H7 (cell line): ENCODE results near the gene C15orf39. TPM values are rescaled to one million over a fixed set of nuclear protein-coding genes. Genes with fewer than 3 reads are reported as not detected.
"Not testable (repeated sequence)": the region's sequence is repeated elsewhere in the genome, so short reads cannot be mapped to it uniquely, and the experiment has no call there.

ENCODE experiments used
- DNase-seq: peaks from one replicate; pipeline ENCODE4 v3.0.0; 2012
- H3K27me3 ChIP-seq: 2 replicates; pipeline ENCODE4 v1.6.0; 2011; ENCODE audit warnings: mild to moderate bottlenecking, low read length; ENCODE audit not compliant: control insufficient read depth, insufficient read depth
- H3K36me3 ChIP-seq: replicated peaks from 2 replicates; pipeline ENCODE4 v1.5.1; 2011; ENCODE audit warnings: low read length; ENCODE audit not compliant: control insufficient read depth, insufficient read depth
- H3K4me3 ChIP-seq: 2 replicates; pipeline ENCODE4 v1.5.1; 2011; ENCODE audit warnings: low read depth, mild to moderate bottlenecking, control low read depth, low read length, moderate library complexity; ENCODE audit not compliant: insufficient read depth
- total RNA-seq: library from RNA; depleted of rRNA; stranded (reverse); fragments of >200 nt; shearing (Covaris generic); gene quantifications from 2 replicates; pipeline ENCODE4 v1.2.3, GENCODE V29; 2014

The C15orf39 gene
- total RNA-seq, 1 experiment from 2014 or later = 37.1 TPM

DNA sequence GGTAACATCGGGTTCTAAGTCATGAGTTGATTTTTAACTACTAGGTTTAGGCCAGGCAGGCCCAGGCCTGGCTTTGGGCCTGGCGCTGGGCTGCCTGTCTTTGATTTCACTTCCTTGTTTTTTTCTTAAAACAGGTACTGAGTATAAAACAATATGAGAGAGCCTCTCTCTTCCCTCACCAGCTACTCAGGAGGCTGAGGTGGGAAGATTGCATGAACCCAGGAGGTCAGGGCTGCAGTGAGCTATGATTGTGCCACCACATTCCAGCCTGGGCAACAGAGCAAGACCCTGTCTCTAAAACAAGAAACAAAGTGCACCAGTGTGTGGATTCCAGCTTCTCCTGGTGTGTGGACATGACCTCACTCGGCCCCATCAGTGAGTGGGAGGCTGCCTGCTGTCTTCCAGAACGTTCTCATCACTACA lies 17.8 kb downstream of the C15orf39 start:
- DNase-seq, H3K27me3 ChIP-seq, H3K4me3 ChIP-seq, H3K36me3 ChIP-seq: not testable (repeated sequence)

- no peak overlapping the region for H3K4me3 ChIP-seq
- no peaks in the 10 kb centered on the region; the same call in 1 of the 2 replicates for H3K27me3 ChIP-seq
- no peak for DNase-seq
- no peaks in the 10 kb centered on the region for H3K36me3 ChIP-seq
Measured at GRCh38 chr15:75223688-75224087, 22.0 kb downstream of the C15orf39 start.

GRCh38 chr15:75224281-75224680 lies 22.6 kb downstream of the C15orf39 start:
- H3K27me3 ChIP-seq = no peaks in the 10 kb centered on the region; the same call in 1 of the 2 replicates
- H3K36me3 ChIP-seq = no peaks in the 10 kb centered on the region
- no peak overlapping the region for H3K4me3 ChIP-seq
- peak; percentile 48 for DNase-seq

DNA sequence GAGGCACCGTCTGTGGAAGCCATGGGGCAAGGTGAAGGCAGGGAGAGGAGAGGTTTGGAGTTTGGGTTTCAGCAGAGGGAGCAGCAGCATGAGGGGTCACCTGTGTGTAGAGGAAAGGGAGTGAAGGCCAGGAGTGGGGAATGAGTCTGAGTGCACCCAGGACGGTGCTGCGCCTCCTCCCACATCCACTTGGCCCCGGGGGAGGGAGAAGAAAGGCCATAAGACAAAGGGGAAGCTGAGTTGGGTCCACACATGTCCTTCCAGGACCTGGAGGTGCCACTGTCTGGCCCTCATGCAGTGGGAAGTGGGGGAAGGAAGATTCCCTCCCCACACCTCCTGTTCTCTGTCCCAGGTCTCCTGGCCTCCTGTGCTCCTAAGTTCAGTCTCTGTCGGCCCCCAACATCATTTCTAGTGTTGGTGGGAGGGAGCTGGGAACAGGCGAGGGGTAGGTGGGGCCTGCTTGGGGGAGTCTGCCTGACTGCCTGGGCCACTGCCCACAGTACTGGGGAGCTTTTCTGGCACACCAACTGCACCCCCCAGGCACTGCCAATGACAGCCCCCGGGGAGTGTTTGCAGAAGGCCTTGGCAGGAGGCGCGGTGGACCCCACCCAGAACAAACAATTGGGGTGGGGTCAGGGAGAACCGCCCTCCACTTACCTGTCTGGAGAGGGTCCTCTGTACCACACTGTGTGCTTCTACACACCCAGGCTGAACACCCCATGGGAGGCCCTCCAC lies 23.6 kb downstream of the C15orf39 start:
- not testable (repeated sequence) for H3K27me3 ChIP-seq, H3K4me3 ChIP-seq, H3K36me3 ChIP-seq
- peak; percentile 29 for DNase-seq

GRCh38 chr15:75225951-75226732 lies 24.5 kb downstream of the C15orf39 start:
- DNase-seq = peak; percentile 31
- Histone ChIP-seq H3K4me3 (no peak overlapping the region), H3K27me3 (no peaks in the 10 kb centered on the region; the same call in 1 of the 2 replicates)

DNA sequence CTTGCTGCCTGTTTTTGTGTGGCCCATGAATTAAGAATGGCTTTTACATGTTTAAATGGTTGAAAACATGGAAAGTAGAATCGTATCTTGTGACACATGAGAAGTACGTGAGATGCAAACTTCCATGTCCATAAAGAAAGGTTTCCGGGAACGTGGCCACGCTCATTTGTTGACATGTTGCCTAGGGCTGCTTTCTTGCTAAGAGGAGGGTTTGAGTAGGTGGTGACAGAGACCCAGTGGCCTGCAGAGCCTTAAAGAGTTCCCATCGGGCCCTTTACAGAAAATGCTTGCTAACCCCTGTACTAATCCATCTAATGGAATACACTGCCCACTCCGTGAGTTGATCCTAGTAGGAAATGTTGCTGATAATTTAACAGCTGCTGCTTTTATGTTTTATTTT lies 25.4 kb downstream of the C15orf39 start:
- H3K27me3 ChIP-seq, H3K4me3 ChIP-seq, H3K36me3 ChIP-seq: not testable (repeated sequence)
- peak; percentile 16 for DNase-seq

More at GRCh38 chr15:75225951-75226732, 24.5 kb downstream of the C15orf39 start:
- no peaks in the 10 kb centered on the region for H3K36me3 ChIP-seq

- no peaks in the 10 kb centered on the region for H3K36me3 ChIP-seq
- no peak overlapping the region for H3K4me3 ChIP-seq
- DNase-seq = peak; percentile 56
- H3K27me3 ChIP-seq = no peaks in the 10 kb centered on the region; the same call in 1 of the 2 replicates
Measured at GRCh38 chr15:75227663-75228280, 26.1 kb downstream of the C15orf39 start.

DNA sequence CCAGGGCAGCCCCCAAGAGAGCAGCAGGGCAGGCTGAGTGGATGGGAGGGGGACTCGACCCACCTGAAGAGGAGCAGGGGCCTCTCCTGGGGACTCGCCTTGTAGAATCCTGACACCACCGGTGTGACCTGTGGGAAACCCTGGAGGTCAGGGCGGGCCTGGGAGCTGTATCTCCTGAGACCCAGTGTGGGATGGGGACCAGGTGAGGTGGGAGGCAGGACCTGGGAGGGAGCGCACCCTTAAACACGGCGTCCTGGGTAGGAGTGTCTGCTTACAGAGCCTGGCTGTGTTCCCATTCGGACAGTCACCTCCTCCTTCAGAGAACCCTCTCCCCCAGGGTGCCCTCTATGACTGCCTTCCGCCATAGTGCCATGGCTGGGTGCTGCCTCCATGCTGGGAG lies 27.1 kb downstream of the C15orf39 start:
- peak; percentile 43 for DNase-seq
- Histone ChIP-seq H3K4me3 (no peak overlapping the region), H3K27me3 (no peaks in the 10 kb centered on the region; the same call in 1 of the 2 replicates), H3K36me3 (no peaks in the 10 kb centered on the region)

DNA sequence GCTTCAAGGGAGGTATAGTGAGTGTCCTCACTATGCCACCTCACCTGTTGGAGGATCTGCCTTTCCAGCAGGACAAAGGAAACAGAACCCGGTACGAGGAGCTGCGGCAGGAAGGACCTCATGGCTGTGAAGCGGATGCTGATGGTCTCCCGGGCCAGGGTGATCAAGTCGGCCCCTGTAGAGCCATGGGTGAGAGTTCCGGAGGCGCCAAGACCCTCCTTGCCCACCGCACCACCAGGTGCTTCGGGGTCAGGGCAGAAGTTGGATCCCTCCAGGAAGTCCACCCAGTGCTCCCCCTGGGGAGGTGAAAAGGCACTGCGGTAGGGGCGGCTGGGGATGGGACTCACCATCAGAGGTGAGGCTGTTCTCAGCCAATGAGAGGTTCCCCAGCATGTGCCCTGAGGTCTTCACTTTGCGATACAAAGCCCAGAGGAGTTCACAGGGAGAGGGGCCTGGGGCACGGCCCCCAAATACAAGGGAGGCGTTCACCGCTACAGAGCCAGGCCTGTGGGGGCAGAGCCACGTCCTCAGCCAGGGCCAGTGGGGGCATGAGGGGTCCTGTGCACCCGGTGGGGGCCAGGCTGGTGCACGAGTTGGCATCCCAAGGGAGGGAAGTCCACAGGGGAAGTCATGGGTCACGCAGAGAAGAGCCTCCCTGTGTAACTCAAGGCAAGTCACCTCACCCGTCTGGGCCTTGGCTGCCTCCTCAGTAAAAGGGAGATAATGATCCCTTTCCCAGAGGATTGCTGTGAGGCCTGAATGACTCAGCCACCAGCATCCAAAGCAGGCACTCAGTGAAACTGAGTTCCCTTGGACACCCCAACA lies 27.7 kb downstream of the C15orf39 start:
- H3K4me3 ChIP-seq = no peak overlapping the region
- no peaks in the 10 kb centered on the region for H3K36me3 ChIP-seq
- H3K27me3 ChIP-seq = no peaks in the 10 kb centered on the region; the same call in 1 of the 2 replicates
- DNase-seq = peak; percentile 59

GRCh38 chr15:75230016-75230343 lies 28.3 kb downstream of the C15orf39 start:
- Histone ChIP-seq H3K27me3 (no peaks in the 10 kb centered on the region; the same call in 1 of the 2 replicates), H3K36me3 (no peaks in the 10 kb centered on the region), H3K4me3 (no peak overlapping the region)
- no peak for DNase-seq

- no peak overlapping the region for H3K4me3 ChIP-seq
- H3K27me3 ChIP-seq = no peaks in the 10 kb centered on the region; the same call in 1 of the 2 replicates
- no peaks in the 10 kb centered on the region for H3K36me3 ChIP-seq
- peak; percentile 79 for DNase-seq
Measured at GRCh38 chr15:75230551-75231371, 29.1 kb downstream of the C15orf39 start.

- DNase-seq = peak; percentile 14
- Histone ChIP-seq H3K27me3 (no peaks in the 10 kb centered on the region; the same call in 1 of the 2 replicates), H3K4me3 (no peak overlapping the region), H3K36me3 (no peaks in the 10 kb centered on the region)
Measured at GRCh38 chr15:75231836-75232235, 30.2 kb downstream of the C15orf39 start.

DNA sequence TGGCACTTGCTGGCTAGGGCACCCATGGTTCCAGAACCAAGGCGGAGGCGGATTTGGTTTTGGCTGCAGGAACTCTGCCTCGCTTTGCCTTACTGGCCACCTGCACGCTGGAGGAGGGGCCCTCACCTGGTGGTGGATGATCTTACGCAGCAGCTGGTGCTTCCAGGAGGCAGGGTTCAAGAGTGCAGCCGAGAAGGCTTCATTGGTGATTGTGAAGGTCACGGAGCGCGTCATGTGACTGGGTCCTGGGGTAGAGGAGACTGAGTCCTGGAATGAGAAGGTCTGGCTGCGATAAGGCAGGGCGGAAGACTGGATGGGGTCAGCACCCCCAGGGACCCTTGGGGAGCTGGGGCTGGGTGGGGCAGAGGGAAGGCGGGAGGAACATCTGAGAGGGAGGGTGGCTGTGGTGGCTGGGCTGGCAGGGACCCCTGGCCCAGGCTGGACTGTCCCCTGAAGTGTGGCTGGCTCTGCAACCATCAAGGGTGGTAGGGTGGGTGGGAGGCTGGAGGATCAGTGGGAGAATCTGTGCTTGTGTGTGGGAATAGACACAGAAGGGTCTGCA lies 30.7 kb downstream of the C15orf39 start:
- peak; percentile 29 for DNase-seq
- no peaks in the 10 kb centered on the region; the same call in 1 of the 2 replicates for H3K27me3 ChIP-seq

More for the DNA sequence above, 30.7 kb downstream of the C15orf39 start:
- Histone ChIP-seq H3K4me3 (no peak overlapping the region), H3K36me3 (no peaks in the 10 kb centered on the region)
